SIG-M5 (cell line): ENCODE results near the gene MEDAG.

ENCODE experiments used
- DNase-seq: peaks from one replicate; lab custom pipeline; 2025; lab: John Stamatoyannopoulos, UW

Gene MEDAG

GRCh38 chr13:30957258-30957943 is 51.3 kb downstream of the MEDAG start:
- no peak for DNase-seq

- DNase-seq, result no peak
Measured at GRCh38 chr13:30959678-30960077, 53.6 kb downstream of the MEDAG start.

- DNase-seq, result no peak
Measured at GRCh38 chr13:30963791-30964190, 57.7 kb downstream of the MEDAG start.

- DNase-seq, result no peak
Measured at GRCh38 chr13:30965380-30965779, 59.3 kb downstream of the MEDAG start.

GRCh38 chr13:30966101-30966500 is 60.0 kb downstream of the MEDAG start:
- DNase-seq, result no peak

- DNase-seq, result no peak
Measured at GRCh38 chr13:30968846-30969245, 62.8 kb downstream of the MEDAG start.

- no peak for DNase-seq
Measured at GRCh38 chr13:30971575-30971974, 65.5 kb downstream of the MEDAG start.

- DNase-seq, result no peak
Measured at GRCh38 chr13:30972888-30973377, 66.9 kb downstream of the MEDAG start.

GRCh38 chr13:30974350-30974749 is 68.3 kb downstream of the MEDAG start:
- no peak for DNase-seq
